ENCODE measurements around the gene NMD3. TPM values are rescaled to one million over a fixed set of nuclear protein-coding genes. Genes with fewer than 3 reads are reported as not detected.
A peak's percentile ranks its signal among the peaks of the same experiment; 100 is the strongest.
"Not testable (repeated sequence)": the region's sequence is repeated elsewhere in the genome, so short reads cannot be mapped to it uniquely, and the experiment has no call there.

The NMD3 gene
- total and polyA plus RNA-seq, 10 donors = 13.3 to 46.6 (median 33.0) TPM

DNA sequence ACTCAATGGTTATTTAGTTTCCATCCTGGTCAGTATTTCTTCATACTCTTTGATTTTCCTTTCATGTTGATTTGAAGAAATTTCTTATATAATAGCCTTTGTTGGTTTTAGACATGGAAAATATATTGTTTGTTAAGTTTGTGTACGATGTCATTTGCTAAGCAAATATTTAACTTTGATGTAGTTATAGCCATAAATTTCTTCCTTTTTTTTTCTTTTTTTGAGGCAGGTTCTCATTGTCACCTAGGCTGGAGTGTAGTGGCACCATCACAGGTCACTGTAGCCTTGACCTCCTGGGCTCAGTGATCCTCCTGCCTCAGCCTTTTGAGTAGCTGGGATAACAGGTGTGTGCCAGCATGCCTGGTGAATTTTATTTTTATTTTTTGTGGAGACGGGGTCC, 51.4 kb downstream of the NMD3 start:
- no peak for TF ChIP-seq POLR2A (IDR thresholded peaks at IDR 0.05)
- TF ChIP-seq CTCF (IDR thresholded peaks at IDR 0.05 in 8 of 11, conservative IDR thresholded peaks at IDR 0.05 in 3 of 11) = no peak
- 92 to 100% (median 96%) methylated on average over 2 of the region's 2 CpGs for WGBS, 5 donors
- no peak overlapping the region for H3K4me3 ChIP-seq
- no peak for DNase-seq
- no peak overlapping the region for H3K27ac ChIP-seq
- H3K27me3 ChIP-seq (replicated peaks in 1 of 7) = no peaks in the 10 kb centered on the region
- no peaks in the 10 kb centered on the region for H3K4me1 ChIP-seq
- peaks cover 0 to 19% (median 0%) of the 10 kb centered on the region in 6 donors for H3K36me3 ChIP-seq
- peaks cover 0 to 11% (median 5%) of the 10 kb centered on the region in 8 donors for H3K9me3 ChIP-seq
- intact Hi-C loops (cut with DNase I; ENCODE audit: low total_unique reads) = loop anchor here (5.0 kb wide), 1 partner anchor 150 kb away; no protein-coding TSS in a partner anchor

DNA sequence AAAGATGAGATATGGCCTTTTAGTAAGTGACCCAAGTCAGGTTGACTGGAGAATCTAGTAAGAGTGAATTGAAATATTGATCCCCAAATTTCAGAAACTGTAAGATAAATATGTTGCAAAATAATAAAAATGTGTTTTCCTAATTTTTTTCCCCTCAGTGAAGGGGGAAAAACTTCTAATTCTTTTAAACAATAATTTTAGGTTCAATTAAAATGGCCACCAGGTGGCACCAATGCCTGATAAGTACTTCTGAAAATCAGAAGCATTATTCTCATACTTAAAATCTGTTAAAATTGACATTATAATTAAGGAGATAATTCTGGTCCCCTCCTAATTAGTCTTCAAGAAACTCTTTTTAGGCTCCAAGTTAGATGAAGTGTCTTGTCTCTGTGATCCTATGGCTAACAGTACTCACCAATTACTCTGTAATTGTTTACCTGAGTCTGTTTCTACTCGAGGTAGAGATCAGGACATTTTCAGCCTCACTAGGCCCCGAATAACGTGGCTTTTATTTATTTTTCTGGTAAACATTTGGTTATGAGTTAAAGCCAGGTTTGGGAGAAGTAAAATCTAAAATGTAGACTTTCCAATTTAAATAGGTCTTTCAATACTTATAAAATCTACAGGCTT, 52.6 kb downstream of the NMD3 start:
- Histone ChIP-seq H3K4me1 (no peaks in the 10 kb centered on the region), H3K4me3 (no peak overlapping the region), H3K36me3 (peaks cover 0 to 19% (median 0%) of the 10 kb centered on the region in 6 donors), H3K27me3 (replicated peaks in 1 of 7) (no peaks in the 10 kb centered on the region), H3K27ac (no peak overlapping the region), H3K9me3 (peaks cover 0 to 22% (median 17%) of the 10 kb centered on the region in 8 donors)
- TF ChIP-seq POLR2AphosphoS5 (IDR thresholded peaks at IDR 0.05) (no peak), POLR2A (IDR thresholded peaks at IDR 0.05) (no peak), CTCF (IDR thresholded peaks at IDR 0.05 in 8 of 11, conservative IDR thresholded peaks at IDR 0.05 in 3 of 11) (peak in 9 of 11 experiments; percentile 6 to 66 (median 47))
- DNase-seq = no peak
- 53 to 76% (median 63%) methylated on average over 3 of the region's 3 CpGs for WGBS, 5 donors
- intact Hi-C loops (cut with DNase I; ENCODE audit: low total_unique reads) = loop anchor here (5.0 kb wide), 1 partner anchor 149 kb away; no protein-coding TSS in a partner anchor

DNA sequence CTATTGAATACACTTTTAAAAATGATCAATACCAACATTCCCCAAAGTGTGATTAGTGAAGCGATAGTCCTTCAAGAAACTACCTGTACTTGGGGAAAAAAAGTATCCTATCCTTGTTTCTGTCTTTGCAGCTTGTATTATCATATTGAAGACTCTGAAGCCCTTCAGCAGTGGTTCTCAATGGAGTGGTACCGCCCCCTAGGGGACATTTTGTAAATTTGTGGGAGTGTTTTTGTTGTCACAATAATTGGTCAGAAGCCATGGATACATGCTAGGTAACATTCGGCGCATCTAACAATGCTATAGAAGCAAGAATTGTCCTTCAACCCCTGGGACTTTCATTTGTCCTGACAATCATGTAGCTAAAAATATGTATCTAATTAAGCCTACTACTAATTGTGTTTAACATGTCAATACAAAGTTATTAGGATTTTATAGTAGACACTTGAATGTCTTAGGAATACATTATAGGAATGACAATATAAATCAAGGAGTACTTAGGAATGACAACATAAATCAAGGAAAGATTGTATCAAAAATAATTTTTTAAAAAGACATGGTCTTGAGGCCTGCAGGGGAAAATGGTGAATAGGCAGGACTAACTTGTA, 53.7 kb downstream of the NMD3 start:
- H3K9me3 ChIP-seq = peaks cover 0 to 33% (median 28%) of the 10 kb centered on the region in 8 donors
- DNase-seq = no peak
- no peak for TF ChIP-seq POLR2AphosphoS5 (IDR thresholded peaks at IDR 0.05)
- peak; percentile 6 to 62 (median 42) for TF ChIP-seq CTCF (IDR thresholded peaks at IDR 0.05 in 8 of 11, conservative IDR thresholded peaks at IDR 0.05 in 3 of 11)
- H3K27ac ChIP-seq = no peak overlapping the region
- intact Hi-C loops (cut with DNase I; ENCODE audit: low total_unique reads) = loop anchor here (5.0 kb wide), 1 partner anchor 148 kb away; no protein-coding TSS in a partner anchor
- WGBS, 5 donors = 66 to 70% (median 67%) methylated on average over 4 of the region's 4 CpGs
- H3K4me1 ChIP-seq = no peaks in the 10 kb centered on the region
- H3K36me3 ChIP-seq = peaks cover 0 to 17% (median 0%) of the 10 kb centered on the region in 6 donors
- H3K27me3 ChIP-seq (replicated peaks in 1 of 7) = no peaks in the 10 kb centered on the region
- H3K4me3 ChIP-seq = no peak overlapping the region

DNA sequence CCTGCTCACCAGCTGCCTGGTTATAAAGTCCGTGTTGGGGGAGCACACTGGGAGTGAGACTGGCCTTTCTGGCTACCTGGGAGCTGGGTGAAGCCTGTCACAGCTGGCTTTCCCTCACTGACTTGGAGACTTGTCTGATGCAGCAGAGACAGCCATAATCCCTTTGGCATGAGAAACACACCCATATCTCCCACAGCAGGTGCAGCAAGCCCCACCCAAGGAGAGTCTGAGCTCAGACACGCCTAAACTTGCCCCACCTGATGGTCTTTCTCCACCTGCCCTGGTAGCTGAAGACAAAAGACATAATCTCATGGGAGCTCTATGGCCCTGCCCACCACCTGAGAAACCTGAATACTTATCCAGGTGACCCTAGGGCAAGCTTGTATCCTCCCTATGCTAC, 54.8 kb downstream of the NMD3 start:
- H3K4me3 ChIP-seq = no peak overlapping the region
- peaks cover 0 to 16% (median 0%) of the 10 kb centered on the region in 6 donors for H3K36me3 ChIP-seq
- WGBS, 5 donors = 74 to 100% (median 91%) methylated on average over 1 to 2 of the region's 2 CpGs
- peaks cover 0 to 45% (median 39%) of the 10 kb centered on the region in 8 donors for H3K9me3 ChIP-seq
- H3K4me1 ChIP-seq = no peaks in the 10 kb centered on the region
- H3K27me3 ChIP-seq (replicated peaks in 1 of 7) = no peaks in the 10 kb centered on the region
- no peak for TF ChIP-seq POLR2A (IDR thresholded peaks at IDR 0.05)
- no peak for TF ChIP-seq POLR2AphosphoS5 (IDR thresholded peaks at IDR 0.05)
- no peak for TF ChIP-seq CTCF (IDR thresholded peaks at IDR 0.05 in 8 of 11, conservative IDR thresholded peaks at IDR 0.05 in 3 of 11)
- no peak for DNase-seq
- intact Hi-C loops (cut with DNase I; ENCODE audit: low total_unique reads) = no loop called here
- H3K27ac ChIP-seq = no peak overlapping the region

GRCh38 chr3:161282387-161282786, 61.3 kb downstream of the NMD3 start:
- H3K4me1 ChIP-seq; DNase-seq; H3K36me3 ChIP-seq; H3K4me3 ChIP-seq; intact Hi-C loops (cut with DNase I; ENCODE audit: low total_unique reads); H3K27ac ChIP-seq; H3K27me3 ChIP-seq (replicated peaks in 1 of 7): not testable (repeated sequence)
- peaks cover 0 to 70% (median 58%) of the 10 kb centered on the region in 8 donors for H3K9me3 ChIP-seq
- WGBS, 5 donors = 89 to 96% (median 95%) methylated on average over 4 of the region's 4 CpGs
